Pancreas (tissue), 10 donors: ENCODE data around the gene ZMIZ1. TPM values are rescaled to one million over a fixed set of nuclear protein-coding genes. Genes with fewer than 3 reads are reported as not detected.

ENCODE experiments used
- ATAC-seq, 4 donors: fragments of 200-7000 bp; cut with Tn5 transposase; one replicate each; pipeline versions ENCODE4 v1.8.0 to v1.9.1; 2020; ENCODE audit warnings: mild to moderate bottlenecking in 4 of 4, moderate library complexity in 4 of 4
- DNase-seq, 6 donors: peaks; one replicate each; pipeline ENCODE4 v3.0.0-alpha.2; 2020
- FAIRE-seq: peaks from 2 replicates; lab custom pipeline; 2012; peaks lifted over from hg19 to GRCh38; lab: Jason Lieb, UNC
- H3K27ac ChIP-seq, 4 donors: fragments of 200-600 bp; sonication (generic); 1 replicate in 3 of 4; 2 replicates in 1 of 4; pipeline versions ENCODE4 v1.5.0 to v1.8.0; 2020
- H3K27me3 ChIP-seq, 4 donors: fragments of 200-600 bp; one replicate each; pipeline ENCODE4 v1.8.0; 2021
- H3K36me3 ChIP-seq, 3 donors: fragments of 200-600 bp; sonication (generic) in 1 of 3; one replicate each; pipeline versions ENCODE4 v1.5.0 to v1.8.0; 2020 to 2021
- H3K4me1 ChIP-seq, 3 donors: fragments of 200-600 bp; one replicate each; pipeline ENCODE4 v1.8.0; 2021
- H3K4me3 ChIP-seq, 4 donors: fragments of 200-600 bp; sonication (generic) in 2 of 4; one replicate each; pipeline versions ENCODE4 v1.5.0 to v1.8.0; 2020 to 2021
- H3K9me3 ChIP-seq, 4 donors: fragments of 200-600 bp; one replicate each; pipeline ENCODE4 v1.8.0; 2021
- CTCF ChIP-seq, 4 donors: fragments of 200-600 bp; sonication (generic) in 3 of 4; IDR thresholded peaks; one replicate each; pipeline versions ENCODE4 v1.5.0 to v1.8.0; 2021; ENCODE audit warnings: antibody characterized with exemption in 4 of 4
- WGBS, 2 donors: extraction: QIAGEN DNeasy Blood & Tissue Kit; methylation state at CpG; one replicate each; pipeline ENCODE4 v1.1.7; 2013; 5-methylcytosine and 5-hydroxymethylcytosine counted together
- intact Hi-C, 3 donors: fragments of 100-400 bp; cut with DNase I; formaldehyde crosslinking; loops; one replicate each; pipeline versions ENCODE4 v1.11.1 to v1.14.2; 2022
- polyA plus RNA-seq, 2 donors: library from polyadenylated mRNA; stranded (reverse); fragments of 200-250 nt; gene quantifications; one replicate each; pipeline ENCODE4 v1.2.3, GENCODE V29; 2013
- total RNA-seq, 6 donors: library from RNA; stranded (reverse); fragmentation: NEBNext Ultra II Directional in 4 of 6; extraction: Animal tissue kit (Norgen Biotek cat#: 25700) in 4 of 6; gene quantifications; one replicate each; pipeline versions ENCODE4 v1.2.1 to v1.2.4, GENCODE V29; 2021 to 2023
- donor health status: healthy with polysubstance abuse.
- donor health status: DM: no; HTN: no; CAD: no; lungs with moderate emphysema.
- donor health status: DM: no; HTN: no; CAD: no.
- donor health status: control.
- donor health status: control.
- donor health status: Bipolar disorder and iron deficiency.
- donor health status: DM: yes; HTN: yes; CAD: no.
- donor health status: DM: no; HTN: no; CAD: no.
- donor health status: DM: no; HTN: no; CAD: no.
- donor health status: DM: yes; HTN: yes; CAD: no.

ZMIZ1 gene
- total and polyA plus RNA-seq, 8 donors: 14.5 to 45.0 (median 21.9) TPM

- no peak for TF ChIP-seq CTCF (IDR thresholded peaks at IDR 0.05)
- H3K4me1 ChIP-seq: peaks cover 7 to 37% (median 8%) of the 10 kb centered on the region in 3 donors
- intact Hi-C loops: no loop called here
- H3K27ac ChIP-seq: no peak overlapping the region
- FAIRE-seq (no peak), DNase-seq (peak in 4 of 6 donors; percentile 12 to 56 (median 38)), ATAC-seq (peak in 1 of 4 donors; percentile 9)
- no peak overlapping the region for H3K4me3 ChIP-seq
- 71 to 73% methylated on average over 12 to 13 of the region's 13 CpGs for WGBS, 2 donors
- H3K27me3 ChIP-seq: no peaks in the 10 kb centered on the region
- no peaks in the 10 kb centered on the region for H3K36me3 ChIP-seq
- no peaks in the 10 kb centered on the region for H3K9me3 ChIP-seq
These were observed 20.7 kb upstream of the ZMIZ1 start for GRCh38 chr10:79047875-79048638.

GRCh38 chr10:79048639-79049550 lies 19.9 kb upstream of the ZMIZ1 start:
- FAIRE-seq (no peak), ATAC-seq (no peak), DNase-seq (peak in 4 of 6 donors; percentile 14 to 67 (median 40))
- no peaks in the 10 kb centered on the region for H3K36me3 ChIP-seq
- no peaks in the 10 kb centered on the region for H3K27me3 ChIP-seq
- no peak for TF ChIP-seq CTCF (IDR thresholded peaks at IDR 0.05)
- no peak overlapping the region for H3K27ac ChIP-seq
- no peak overlapping the region for H3K4me3 ChIP-seq
- peaks cover 7 to 38% (median 8%) of the 10 kb centered on the region in 3 donors for H3K4me1 ChIP-seq
- 70 to 71% methylated on average over 14 of the region's 14 CpGs for WGBS, 2 donors
- intact Hi-C loops: no loop called here
- H3K9me3 ChIP-seq: no peaks in the 10 kb centered on the region

- FAIRE-seq: no peak
- no peak for ATAC-seq
- intact Hi-C loops: loop anchor here in 1 of 3 donors (10.0 kb wide), 1 partner anchor 75 kb away; no protein-coding TSS in a partner anchor
- H3K9me3 ChIP-seq: no peaks in the 10 kb centered on the region
- DNase-seq: peak in 4 of 6 donors; percentile 11 to 50 (median 25)
- peak overlapping the region in 1 of 4 donors; percentile 62 for H3K27ac ChIP-seq
- H3K4me1 ChIP-seq: peaks cover 8 to 51% (median 12%) of the 10 kb centered on the region in 3 donors
- no peak overlapping the region for H3K4me3 ChIP-seq
- no peak for TF ChIP-seq CTCF (IDR thresholded peaks at IDR 0.05)
- H3K36me3 ChIP-seq: no peaks in the 10 kb centered on the region
- 76 to 89% methylated on average over 15 of the region's 15 CpGs for WGBS, 2 donors
- no peaks in the 10 kb centered on the region for H3K27me3 ChIP-seq
These were observed 18.6 kb upstream of the ZMIZ1 start for GRCh38 chr10:79049931-79050895.

- Histone ChIP-seq H3K27me3 (no peaks in the 10 kb centered on the region), H3K27ac (peak overlapping the region in 2 of 4 donors; percentile 27 to 62), H3K9me3 (no peaks in the 10 kb centered on the region), H3K4me1 (peaks cover 8 to 50% (median 12%) of the 10 kb centered on the region in 3 donors), H3K4me3 (no peak overlapping the region), H3K36me3 (no peaks in the 10 kb centered on the region)
- DNase-seq (peak in 5 of 6 donors; percentile 18 to 53 (median 38)), ATAC-seq (peak; percentile 28 to 58 (median 44)), FAIRE-seq (no peak)
- intact Hi-C loops: loop anchor here in 1 of 3 donors (10.0 kb wide), 1 partner anchor 76 kb away; no protein-coding TSS in a partner anchor
- WGBS, 2 donors: 78 to 81% methylated on average over 7 of the region's 7 CpGs
- no peak for TF ChIP-seq CTCF (IDR thresholded peaks at IDR 0.05)
These were observed 17.7 kb upstream of the ZMIZ1 start for GRCh38 chr10:79050896-79051555.
